Measurements from ENCODE around the gene ICA1. TPM values are rescaled to one million over a fixed set of nuclear protein-coding genes. Genes with fewer than 3 reads are reported as not detected.

ICA1 gene
- total and polyA plus RNA-seq, 12 donors, result 29.5 to 92.1 (median 56.8) TPM

DNA sequence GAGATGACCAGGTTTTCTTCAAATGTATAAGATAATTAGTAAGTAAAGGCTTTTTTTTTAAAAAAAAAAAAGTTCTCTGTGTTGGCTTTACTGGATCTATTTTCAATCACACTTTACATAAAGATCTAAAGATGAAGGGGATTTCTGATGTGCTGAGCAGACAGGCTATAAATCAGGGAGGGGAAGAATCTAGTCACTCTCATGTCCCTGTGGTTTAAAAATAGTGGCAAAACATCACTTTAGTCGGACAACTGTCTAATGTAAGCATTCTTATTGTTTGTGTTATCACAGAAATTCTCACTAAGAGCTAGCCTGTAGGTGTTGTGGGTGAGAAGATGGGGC, 132.7 kb downstream of the ICA1 start:
- Histone ChIP-seq H3K9me3 (no peaks in the 10 kb centered on the region), H3K27me3 (no peaks in the 10 kb centered on the region), H3K4me1 (peaks cover 0 to 40% (median 0%) of the 10 kb centered on the region in 9 donors), H3K4me3 (no peak overlapping the region), H3K36me3 (peaks cover 0 to 40% (median 0%) of the 10 kb centered on the region in 9 donors), H3K27ac (no peak overlapping the region)
- TF ChIP-seq, protein P1, sequence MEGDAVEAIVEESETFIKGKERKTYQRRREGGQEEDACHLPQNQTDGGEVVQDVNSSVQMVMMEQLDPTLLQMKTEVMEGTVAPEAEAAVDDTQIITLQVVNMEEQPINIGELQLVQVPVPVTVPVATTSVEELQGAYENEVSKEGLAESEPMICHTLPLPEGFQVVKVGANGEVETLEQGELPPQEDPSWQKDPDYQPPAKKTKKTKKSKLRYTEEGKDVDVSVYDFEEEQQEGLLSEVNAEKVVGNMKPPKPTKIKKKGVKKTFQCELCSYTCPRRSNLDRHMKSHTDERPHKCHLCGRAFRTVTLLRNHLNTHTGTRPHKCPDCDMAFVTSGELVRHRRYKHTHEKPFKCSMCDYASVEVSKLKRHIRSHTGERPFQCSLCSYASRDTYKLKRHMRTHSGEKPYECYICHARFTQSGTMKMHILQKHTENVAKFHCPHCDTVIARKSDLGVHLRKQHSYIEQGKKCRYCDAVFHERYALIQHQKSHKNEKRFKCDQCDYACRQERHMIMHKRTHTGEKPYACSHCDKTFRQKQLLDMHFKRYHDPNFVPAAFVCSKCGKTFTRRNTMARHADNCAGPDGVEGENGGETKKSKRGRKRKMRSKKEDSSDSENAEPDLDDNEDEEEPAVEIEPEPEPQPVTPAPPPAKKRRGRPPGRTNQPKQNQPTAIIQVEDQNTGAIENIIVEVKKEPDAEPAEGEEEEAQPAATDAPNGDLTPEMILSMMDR (IDR thresholded peaks at IDR 0.05), result no peak
- ATAC-seq (no peak), DNase-seq (no peak)
- intact Hi-C loops (cut with DNase I), result no loop called here
- 88 to 92% methylated on average over 1 of the region's 1 CpG for WGBS, 2 donors

DNA sequence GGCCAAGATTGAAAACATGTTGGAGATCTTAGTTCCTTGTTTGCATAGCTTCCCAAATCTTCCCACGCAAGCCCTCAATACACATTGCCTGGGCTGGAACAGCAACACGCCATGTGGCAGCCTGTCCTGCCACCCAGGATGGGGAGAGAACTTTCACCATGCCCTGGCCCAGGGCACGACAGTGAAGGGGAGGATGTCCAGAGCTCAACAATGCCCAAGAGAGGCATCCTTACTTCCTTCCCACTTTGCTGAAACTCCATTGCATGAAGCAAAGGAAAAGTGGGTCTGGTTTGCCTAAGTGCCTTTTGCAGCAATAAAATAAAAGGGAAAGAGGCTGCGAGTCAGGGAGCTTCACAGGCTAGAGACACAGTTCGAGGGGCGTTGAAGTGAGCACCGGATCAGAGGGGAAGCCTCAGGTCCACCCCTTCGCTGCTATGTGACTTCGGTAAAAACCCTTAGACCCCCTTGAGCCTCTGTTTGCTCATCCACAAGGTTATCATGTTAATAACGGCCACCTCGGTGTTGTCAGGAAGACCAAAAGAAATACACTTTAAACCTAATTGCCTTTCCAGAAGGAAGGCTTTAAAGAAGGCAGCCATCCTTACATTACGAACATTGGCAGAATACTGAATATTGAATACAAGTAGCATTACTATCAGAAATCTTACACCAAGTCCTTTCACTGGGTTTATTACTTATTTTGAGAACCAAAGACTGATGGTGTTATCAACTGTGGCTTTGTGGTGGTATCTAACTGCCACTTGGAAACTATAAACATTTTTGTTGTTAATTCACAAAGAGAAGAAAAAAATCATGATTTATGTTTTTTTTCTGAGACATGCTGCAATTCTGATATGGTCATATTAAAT, 133.3 kb downstream of the ICA1 start:
- H3K27ac ChIP-seq, result peak overlapping the region in 1 of 10 donors; percentile 34

DNA sequence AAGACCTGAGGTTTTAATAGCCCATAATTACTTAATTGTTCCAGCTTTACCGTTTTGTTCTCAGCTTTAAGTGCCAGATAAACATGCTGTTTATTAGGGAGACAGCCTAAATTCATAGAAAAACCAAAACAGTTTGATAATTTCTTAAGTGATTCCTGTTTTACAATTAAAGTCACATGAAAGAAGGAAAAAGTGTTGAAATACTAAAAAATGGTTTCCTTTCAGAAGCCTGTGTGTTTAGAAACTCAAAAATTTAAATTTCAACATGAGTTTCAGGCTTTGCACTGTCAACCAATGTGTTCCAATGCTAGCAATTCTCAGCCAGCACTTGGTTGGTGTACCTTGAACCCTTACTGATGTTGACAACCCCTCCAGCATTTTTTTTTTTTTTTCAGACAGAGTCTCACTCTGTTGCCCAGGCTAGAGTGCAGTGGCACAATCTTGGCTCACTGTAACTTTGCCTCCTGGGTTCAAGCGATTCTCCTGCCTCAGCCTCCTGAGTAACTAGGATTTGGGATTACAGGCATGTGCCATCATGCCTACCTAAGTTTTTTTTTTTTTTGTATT, 135.3 kb downstream of the ICA1 start:
- TF ChIP-seq, protein P1 (IDR thresholded peaks at IDR 0.05), result no peak
- Histone ChIP-seq H3K4me3 (no peak overlapping the region), H3K9me3 (no peaks in the 10 kb centered on the region), H3K27ac (peak overlapping the region in 1 of 10 donors; percentile 61), H3K4me1 (peaks cover 0 to 23% (median 0%) of the 10 kb centered on the region in 9 donors), H3K36me3 (peaks cover 0 to 61% (median 0%) of the 10 kb centered on the region in 9 donors), H3K27me3 (no peaks in the 10 kb centered on the region)
- ATAC-seq (no peak), DNase-seq (no peak)
- intact Hi-C loops (cut with DNase I), result no loop called here
- 84 to 88% methylated on average over 2 of the region's 2 CpGs for WGBS, 2 donors

More for the DNA sequence above, 133.3 kb downstream of the ICA1 start:
- Histone ChIP-seq H3K4me3 (no peak overlapping the region), H3K9me3 (no peaks in the 10 kb centered on the region), H3K4me1 (peaks cover 0 to 36% (median 0%) of the 10 kb centered on the region in 9 donors), H3K36me3 (peaks cover 0 to 43% (median 0%) of the 10 kb centered on the region in 9 donors), H3K27me3 (no peaks in the 10 kb centered on the region)
- WGBS, 2 donors, result 79 to 87% methylated on average over 12 of the region's 12 CpGs
- TF ChIP-seq, protein P1 (IDR thresholded peaks at IDR 0.05), result no peak
- intact Hi-C loops (cut with DNase I), result no loop called here
- ATAC-seq (no peak), DNase-seq (no peak)

DNA sequence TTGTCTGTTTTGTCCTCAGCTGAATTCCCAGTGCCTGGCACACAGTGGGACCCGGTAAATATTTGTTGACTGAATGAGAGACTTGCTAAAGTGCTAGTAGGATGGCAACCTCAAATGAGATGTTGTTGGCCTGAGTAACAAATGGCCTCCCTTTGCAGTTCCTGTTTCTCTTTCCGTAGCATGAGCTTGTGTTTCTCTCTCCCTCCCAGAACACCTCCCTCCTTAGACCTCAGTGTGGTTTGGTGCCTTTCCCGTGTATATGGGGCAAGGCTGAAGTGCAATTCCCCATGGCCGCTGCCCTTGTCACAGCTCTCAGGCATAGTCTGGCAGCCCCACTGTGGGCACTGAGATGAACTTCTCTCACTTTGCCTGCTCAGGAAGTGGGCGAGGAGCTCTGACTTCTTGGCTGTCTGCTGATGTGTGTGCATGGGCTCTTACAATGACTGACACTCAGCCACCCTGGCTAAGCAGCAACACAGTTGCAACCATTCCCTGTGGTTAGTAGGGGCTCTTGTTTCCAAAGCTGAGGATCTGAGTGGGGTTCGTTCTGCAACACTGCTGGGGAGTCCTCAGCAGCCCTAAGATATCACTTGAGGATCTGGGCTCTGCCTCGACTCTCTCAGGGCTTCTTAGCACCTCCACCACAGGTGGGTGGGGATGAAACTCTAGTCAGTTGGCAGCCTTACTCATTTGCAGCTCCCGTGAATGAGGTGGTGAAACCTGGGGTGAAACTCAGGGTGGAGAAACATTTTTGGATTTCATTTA, 136.1 kb downstream of the ICA1 start:
- Histone ChIP-seq H3K9me3 (no peaks in the 10 kb centered on the region), H3K27ac (peak overlapping the region in 1 of 10 donors; percentile 61), H3K36me3 (peaks cover 0 to 70% (median 0%) of the 10 kb centered on the region in 9 donors), H3K4me3 (no peak overlapping the region), H3K27me3 (no peaks in the 10 kb centered on the region), H3K4me1 (peaks cover 0 to 23% (median 0%) of the 10 kb centered on the region in 9 donors)
- WGBS, 2 donors, result 74 to 77% methylated on average over 8 of the region's 8 CpGs
- ATAC-seq, result peak in 3 of 8 donors; percentile 39 to 58 (median 44)
- intact Hi-C loops (cut with DNase I), result no loop called here
- DNase-seq, result no peak
- TF ChIP-seq, protein P1 (IDR thresholded peaks at IDR 0.05), result no peak

All from heart right ventricle (tissue), 16 donors.